GM18519 (cell line): ENCODE results near the gene SYT12.

Source experiments
- ATAC-seq: cut with Tn5 transposase; IDR thresholded peaks from one replicate; pipeline ENCODE4 v1.9.1; 2021; ENCODE audit warnings: mild to moderate bottlenecking, moderate library complexity; ENCODE audit not compliant: unreplicated experiment, low FRiP score

Gene SYT12

GRCh38 chr11:67054346-67054835 lies 31.5 kb downstream of the SYT12 start:
- no peak for ATAC-seq

GRCh38 chr11:67054836-67055523 lies 32.0 kb downstream of the SYT12 start:
- ATAC-seq = no peak

- ATAC-seq = no peak
Observed at GRCh38 chr11:67055812-67056211, 32.9 kb downstream of the SYT12 start.

GRCh38 chr11:67056267-67057204 lies 33.6 kb downstream of the SYT12 start, which contains the start of gene RHOD:
RHOD (plus strand) TSS chr11:67056847; CDS start chr11:67056903, 56 bp downstream.
- ATAC-seq = no peak

- ATAC-seq = no peak
Observed at GRCh38 chr11:67057205-67057672, 34.3 kb downstream of the SYT12 start.

- ATAC-seq = no peak
Observed at GRCh38 chr11:67058506-67058905, 35.6 kb downstream of the SYT12 start.

GRCh38 chr11:67059671-67060070 lies 36.7 kb downstream of the SYT12 start:
- ATAC-seq = no peak

GRCh38 chr11:67060111-67060522 lies 37.2 kb downstream of the SYT12 start:
- ATAC-seq = no peak

GRCh38 chr11:67062526-67063373 lies 39.8 kb downstream of the SYT12 start:
- no peak for ATAC-seq

- no peak for ATAC-seq
Observed at GRCh38 chr11:67066333-67066709, 43.4 kb downstream of the SYT12 start.

GRCh38 chr11:67071420-67072284 lies 48.7 kb downstream of the SYT12 start:
- ATAC-seq = no peak

- ATAC-seq = no peak
Observed at GRCh38 chr11:67072295-67072694, 49.4 kb downstream of the SYT12 start.

GRCh38 chr11:67073908-67074307 lies 51.0 kb downstream of the SYT12 start:
- no peak for ATAC-seq

- ATAC-seq = no peak
Observed at GRCh38 chr11:67076202-67076601, 53.3 kb downstream of the SYT12 start.

- ATAC-seq = no peak
Observed at GRCh38 chr11:67079065-67079705, 56.3 kb downstream of the SYT12 start.

- no peak for ATAC-seq
Observed at GRCh38 chr11:67082071-67082791, 59.3 kb downstream of the SYT12 start.

- no peak for ATAC-seq
Observed at GRCh38 chr11:67083786-67084366, 60.9 kb downstream of the SYT12 start.

- ATAC-seq = no peak
Observed at GRCh38 chr11:67085617-67086016, 62.7 kb downstream of the SYT12 start.
